GM12874 (cell line): ENCODE data around the gene RBMY1D.
"Not testable (repeated sequence)": the region's sequence is repeated elsewhere in the genome, so short reads cannot be mapped to it uniquely, and the experiment has no call there.

Source experiments
- CTCF ChIP-seq: IDR thresholded peaks from 2 replicates; pipeline ENCODE4 v1.5.1; 2011; ENCODE audit warnings: low read depth, mild to moderate bottlenecking, control low read depth, low read length, moderate library complexity; ENCODE audit not compliant: insufficient read depth

Gene RBMY1D

GRCh38 chrY:21894426-21894825 lies at the start of gene RBMY1D:
Gene RBMY1D, minus strand, starts transcription at chrY:21894526. Its CDS starts 2,013 bp downstream, at chrY:21892513.
- TF ChIP-seq CTCF: not testable (repeated sequence)

- not testable (repeated sequence) for TF ChIP-seq CTCF
These were observed 23.6 kb upstream of the RBMY1D start, which contains the start of gene RBMY1E for GRCh38 chrY:21917932-21918331. Gene RBMY1E, minus strand, starts transcription at chrY:21918032. Its CDS starts 1,978 bp downstream, at chrY:21916054.

DNA sequence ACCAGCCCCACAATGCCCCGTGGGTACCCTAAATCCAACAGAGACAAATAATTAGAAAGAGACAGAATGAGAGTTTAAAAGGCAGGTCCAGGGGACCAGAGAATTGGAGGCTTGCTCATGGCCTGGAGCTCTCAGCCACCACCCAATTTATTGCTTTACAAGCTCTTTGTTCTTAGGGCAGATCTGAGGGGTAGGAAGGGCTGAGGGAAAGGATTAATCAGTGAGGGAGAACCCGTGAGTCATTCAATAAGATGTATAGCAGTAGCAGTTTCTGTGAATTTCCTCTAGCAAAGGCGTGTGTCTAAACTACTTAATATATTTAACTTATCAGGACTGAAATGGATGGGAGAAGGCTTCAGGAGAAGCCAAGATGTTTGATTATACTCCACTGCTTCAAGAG lies 48.8 kb downstream of the RBMY1D start:
- no peak for TF ChIP-seq CTCF

DNA sequence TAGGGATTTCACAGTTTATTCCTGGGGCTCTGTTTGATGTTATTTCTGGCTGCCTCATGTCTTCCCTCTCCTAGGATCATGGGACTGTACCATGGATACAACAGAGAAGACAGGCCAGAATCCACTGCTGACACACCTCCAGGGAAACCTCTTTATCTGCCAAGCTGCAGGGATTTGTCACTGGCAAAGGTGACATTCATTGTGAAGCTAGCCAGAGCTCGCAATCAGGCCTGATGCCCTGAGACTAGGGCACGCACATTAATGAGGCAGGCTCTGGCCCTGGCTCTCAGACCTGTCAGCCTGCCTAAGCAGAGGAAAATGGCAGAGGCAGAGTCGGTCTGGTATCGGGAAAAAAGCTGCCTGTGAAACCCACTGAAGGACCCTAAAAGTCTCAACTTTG lies 52.2 kb downstream of the RBMY1D start:
- TF ChIP-seq CTCF: no peak

DNA sequence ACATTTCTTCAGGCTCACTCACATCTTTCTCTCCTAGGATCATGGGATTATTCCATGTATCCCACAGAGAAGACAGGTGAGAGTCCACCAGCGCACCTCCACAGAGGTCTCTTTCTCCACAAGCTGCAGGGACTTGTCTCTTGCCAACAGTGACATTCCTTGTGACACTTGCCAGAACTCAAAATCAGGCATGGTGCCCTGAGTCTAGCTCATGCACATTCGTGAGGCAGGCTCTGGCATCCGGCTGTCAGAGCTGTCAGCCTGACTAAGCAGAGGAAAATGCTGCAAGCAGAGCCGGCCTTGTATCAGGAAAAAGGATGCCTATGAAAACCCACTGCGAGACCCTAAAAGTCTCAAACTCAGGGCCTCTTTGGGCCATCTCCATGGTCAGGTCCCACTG lies 54.8 kb downstream of the RBMY1D start:
- no peak for TF ChIP-seq CTCF

DNA sequence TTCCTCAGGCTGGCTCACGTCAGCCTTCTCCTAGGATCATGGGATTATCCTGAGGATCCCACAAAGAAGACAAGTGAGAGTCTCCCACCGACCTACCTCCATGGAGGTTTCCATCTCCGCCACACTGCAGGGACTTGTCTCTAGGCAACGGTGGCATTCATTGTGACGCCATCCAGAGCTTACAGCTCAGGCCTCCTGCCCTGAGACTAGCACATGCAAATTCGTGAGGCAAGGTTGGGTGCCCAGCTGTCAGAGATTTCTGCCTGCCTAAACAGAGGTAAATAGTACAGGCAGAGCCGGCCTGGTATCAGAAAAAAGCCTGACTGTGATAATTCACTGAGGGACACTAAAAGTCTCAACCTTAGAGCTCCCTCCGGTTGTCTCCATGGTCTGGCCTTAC lies 58.0 kb downstream of the RBMY1D start:
- TF ChIP-seq CTCF: no peak

DNA sequence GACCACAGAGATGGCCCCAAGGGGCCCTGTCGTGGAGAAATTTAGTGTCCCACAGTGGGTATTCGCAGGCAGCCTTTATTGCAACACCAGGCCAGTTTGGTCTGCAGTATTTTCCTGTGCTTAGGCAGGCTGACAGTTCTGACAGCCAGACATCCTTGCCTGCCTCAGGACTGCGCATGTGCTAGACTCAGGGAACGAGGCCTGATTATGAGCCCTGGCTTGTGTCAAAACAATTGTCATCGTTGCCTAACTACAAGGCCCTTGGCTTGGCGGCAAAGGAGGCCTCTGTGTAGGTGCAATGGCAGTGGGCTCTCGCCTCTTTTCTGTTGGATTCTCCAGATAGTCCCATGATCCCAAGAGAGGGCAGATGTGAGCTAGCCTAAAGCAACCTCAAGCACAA lies 59.3 kb downstream of the RBMY1D start:
- no peak for TF ChIP-seq CTCF
